Activated naive CD4-positive, alpha-beta T cell treated with anti-CD3 and anti-CD28 coated beads for 36 hours (primary cell): Measurements from ENCODE around the gene DPYSL5. TPM values are rescaled to one million over a fixed set of nuclear protein-coding genes. Genes with fewer than 3 reads are reported as not detected.

Experiments used
- CTCF ChIA-PET: fragments of 350-600 bp; sonication (Branson Sonifier 250); formaldehyde crosslinking; loops from one replicate; lab custom pipeline; 2021; ENCODE audit warnings: antibody characterized with exemption; lab: Charles Lee
- DNase-seq: peaks from one replicate; pipeline ENCODE4 v3.0.0-alpha.2; 2020
- H3K27ac Mint-ChIP-seq: one replicate; pipeline ENCODE4 v1.8.0; 2021; ENCODE audit warnings: mild to moderate bottlenecking, mixed read lengths
- H3K27me3 Mint-ChIP-seq: one replicate; pipeline ENCODE4 v1.8.0; 2021; ENCODE audit warnings: low read depth, mixed read lengths
- H3K36me3 Mint-ChIP-seq: one replicate; pipeline ENCODE4 v1.8.0; 2021; ENCODE audit warnings: low read depth, mixed read lengths
- H3K4me1 Mint-ChIP-seq: one replicate; pipeline ENCODE4 v1.8.0; 2021; ENCODE audit warnings: low read depth, mixed read lengths
- H3K4me3 Mint-ChIP-seq: one replicate; pipeline ENCODE4 v1.8.0; 2021; ENCODE audit warnings: mild to moderate bottlenecking, moderate library complexity, mixed read lengths
- H3K9me3 Mint-ChIP-seq: one replicate; pipeline ENCODE4 v1.8.0; 2021; ENCODE audit warnings: mixed read lengths
- intact Hi-C: fragments of 100-400 bp; cut with micrococcal nuclease; formaldehyde crosslinking; loops from one replicate; pipeline ENCODE4 v1.15.1; 2023
- total RNA-seq, 2 experiments: library from RNA; stranded (reverse); gene quantifications; one replicate each; pipeline ENCODE4 v1.2.3, GENCODE V29; 2021

Gene DPYSL5
- total RNA-seq, 2 experiments from 2014 or later, result 0.07 TPM; not detected in 1

DNA sequence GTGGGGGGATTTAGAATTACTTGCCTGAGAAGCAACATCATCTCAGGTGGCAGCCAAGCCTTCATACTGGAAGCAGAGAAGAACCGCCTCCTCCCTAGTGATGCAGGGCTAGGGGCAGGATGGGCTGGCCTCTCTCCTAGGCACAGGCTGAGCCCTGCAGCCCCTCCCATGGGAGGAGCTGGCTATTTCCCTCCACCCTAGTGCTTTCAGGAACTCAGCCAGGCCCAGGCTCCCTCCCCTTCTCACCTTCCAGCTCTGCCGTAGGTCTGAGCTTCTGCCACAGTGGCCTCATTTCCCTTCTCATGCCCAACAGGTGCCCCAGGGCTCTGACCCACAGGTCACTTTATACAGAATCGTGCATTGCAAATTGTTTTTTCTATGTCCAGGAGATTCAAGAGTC lies 31.0 kb upstream of the DPYSL5 start:
- intact Hi-C loops, result no loop called here
- CTCF ChIA-PET, result no interaction called here
- H3K4me3 Mint-ChIP-seq, result no peak overlapping the region
- peaks cover 7% of the 10 kb centered on the region for H3K27me3 Mint-ChIP-seq
- no peaks in the 10 kb centered on the region for H3K9me3 Mint-ChIP-seq
- no peaks in the 10 kb centered on the region for H3K36me3 Mint-ChIP-seq
- H3K27ac Mint-ChIP-seq, result no peak overlapping the region
- DNase-seq, result no peak
- H3K4me1 Mint-ChIP-seq, result peaks cover 5% of the 10 kb centered on the region

DNA sequence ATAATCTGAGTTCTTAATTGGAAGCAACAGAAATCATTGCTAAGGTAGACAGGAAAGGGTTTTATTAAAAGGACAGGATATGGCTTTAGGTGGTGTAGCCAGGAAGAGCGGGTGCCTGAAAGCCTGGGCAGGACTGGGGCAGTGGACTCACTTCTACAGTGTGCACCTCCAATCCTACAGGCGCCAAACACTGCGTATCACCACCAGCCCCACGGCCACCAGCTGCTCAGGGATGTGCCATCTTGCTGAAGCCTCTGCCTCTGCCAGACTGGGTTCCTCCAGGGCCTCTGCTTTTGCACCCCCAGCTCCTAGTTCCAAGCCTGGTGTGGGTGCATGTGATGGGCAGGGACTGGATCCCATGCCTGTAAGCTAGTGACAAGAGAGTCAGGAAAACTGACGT lies 29.7 kb upstream of the DPYSL5 start:
- intact Hi-C loops, result no loop called here
- H3K36me3 Mint-ChIP-seq, result no peaks in the 10 kb centered on the region
- no peak for DNase-seq
- no peak overlapping the region for H3K27ac Mint-ChIP-seq
- no peak overlapping the region for H3K4me3 Mint-ChIP-seq
- peaks cover 7% of the 10 kb centered on the region for H3K27me3 Mint-ChIP-seq
- H3K9me3 Mint-ChIP-seq, result no peaks in the 10 kb centered on the region
- CTCF ChIA-PET, result no interaction called here
- H3K4me1 Mint-ChIP-seq, result no peaks in the 10 kb centered on the region

DNA sequence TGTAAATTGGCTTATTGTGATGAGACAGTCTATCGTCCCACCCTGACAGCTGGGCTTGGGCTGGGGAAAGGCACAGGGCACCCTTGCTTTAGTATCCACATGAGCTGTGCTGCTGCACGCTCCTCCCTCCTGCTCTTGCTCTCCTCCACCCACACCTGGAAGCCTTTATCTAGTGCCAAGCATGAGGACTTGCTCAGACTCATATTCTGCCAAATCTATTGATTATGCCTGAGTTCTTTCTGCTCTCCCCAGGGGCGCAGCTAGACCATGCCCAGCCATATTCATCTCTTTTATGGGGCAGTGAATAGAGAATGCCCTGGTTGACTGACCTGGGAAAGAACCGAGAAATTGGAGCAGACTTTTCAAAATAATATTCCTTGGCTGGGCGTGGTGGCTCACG lies 29.0 kb upstream of the DPYSL5 start:
- peaks cover 7% of the 10 kb centered on the region for H3K27me3 Mint-ChIP-seq
- CTCF ChIA-PET, result interaction anchor here (0.6 kb wide), 1 partner anchor 21 kb away, joined by 3 read pairs; no protein-coding TSS in a partner anchor
- H3K9me3 Mint-ChIP-seq, result no peaks in the 10 kb centered on the region
- H3K36me3 Mint-ChIP-seq, result no peaks in the 10 kb centered on the region
- DNase-seq, result no peak
- H3K4me3 Mint-ChIP-seq, result no peak overlapping the region
- no peak overlapping the region for H3K27ac Mint-ChIP-seq
- intact Hi-C loops, result no loop called here
- no peaks in the 10 kb centered on the region for H3K4me1 Mint-ChIP-seq

DNA sequence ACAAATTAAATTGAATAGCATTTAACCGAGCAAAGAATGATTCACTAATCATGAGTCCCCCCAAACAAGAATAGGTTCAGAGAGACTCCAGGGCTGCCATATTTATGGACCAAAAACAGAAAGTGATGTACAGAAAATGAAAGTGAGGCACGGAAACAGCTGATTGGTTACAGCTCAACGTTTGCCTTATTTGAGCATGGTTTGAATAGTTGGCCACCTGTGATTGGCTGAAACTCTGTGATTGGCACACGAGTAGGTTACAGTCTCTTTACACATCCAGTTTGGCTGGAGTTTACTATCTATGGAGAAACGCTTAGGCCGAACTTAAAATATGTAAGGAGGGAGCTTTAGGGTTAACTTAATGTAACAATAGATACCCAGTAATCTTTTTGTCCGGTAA lies 27.0 kb upstream of the DPYSL5 start:
- intact Hi-C loops, result no loop called here

DNA sequence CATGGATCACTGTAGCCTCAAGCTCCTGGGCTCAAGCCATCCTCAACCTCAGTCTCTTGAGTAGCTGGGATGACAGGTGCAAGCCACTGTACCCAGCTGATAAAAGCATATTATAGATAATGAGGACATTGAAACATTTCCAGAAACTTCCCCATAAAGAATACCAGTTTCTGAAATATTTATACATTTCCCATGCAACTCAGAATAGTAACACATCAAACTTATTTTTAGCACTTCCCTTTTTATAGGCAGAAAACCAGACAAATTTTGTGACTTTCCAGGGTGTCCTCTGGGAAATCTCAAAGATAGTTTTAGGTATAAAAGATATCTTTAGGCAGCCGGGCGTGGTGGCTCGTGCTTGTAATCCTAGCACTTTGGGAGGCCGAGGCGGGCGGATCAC lies 25.1 kb upstream of the DPYSL5 start:
- CTCF ChIA-PET, result interaction anchor here (1.0 to 2.1 kb wide), 3 partner anchors 13 to 100 kb away, joined by 3 to 5 read pairs (median 3); no protein-coding TSS in a partner anchor
- H3K27me3 Mint-ChIP-seq, result no peaks in the 10 kb centered on the region
- no peak for DNase-seq
- H3K4me1 Mint-ChIP-seq, result no peaks in the 10 kb centered on the region
- H3K27ac Mint-ChIP-seq, result no peak overlapping the region
- no peaks in the 10 kb centered on the region for H3K9me3 Mint-ChIP-seq
- H3K4me3 Mint-ChIP-seq, result no peak overlapping the region
- no peaks in the 10 kb centered on the region for H3K36me3 Mint-ChIP-seq
- intact Hi-C loops, result no loop called here

More for the DNA sequence above, 27.0 kb upstream of the DPYSL5 start:
- DNase-seq, result no peak
- CTCF ChIA-PET, result interaction anchor here (0.8 to 2.1 kb wide), 3 partner anchors 11 to 121 kb away, joined by 3 to 5 read pairs (median 3); no protein-coding TSS in a partner anchor
- Mint-ChIP-seq H3K9me3 (no peaks in the 10 kb centered on the region), H3K27ac (no peak overlapping the region), H3K36me3 (no peaks in the 10 kb centered on the region), H3K27me3 (peaks cover 3% of the 10 kb centered on the region), H3K4me1 (no peaks in the 10 kb centered on the region), H3K4me3 (no peak overlapping the region)

DNA sequence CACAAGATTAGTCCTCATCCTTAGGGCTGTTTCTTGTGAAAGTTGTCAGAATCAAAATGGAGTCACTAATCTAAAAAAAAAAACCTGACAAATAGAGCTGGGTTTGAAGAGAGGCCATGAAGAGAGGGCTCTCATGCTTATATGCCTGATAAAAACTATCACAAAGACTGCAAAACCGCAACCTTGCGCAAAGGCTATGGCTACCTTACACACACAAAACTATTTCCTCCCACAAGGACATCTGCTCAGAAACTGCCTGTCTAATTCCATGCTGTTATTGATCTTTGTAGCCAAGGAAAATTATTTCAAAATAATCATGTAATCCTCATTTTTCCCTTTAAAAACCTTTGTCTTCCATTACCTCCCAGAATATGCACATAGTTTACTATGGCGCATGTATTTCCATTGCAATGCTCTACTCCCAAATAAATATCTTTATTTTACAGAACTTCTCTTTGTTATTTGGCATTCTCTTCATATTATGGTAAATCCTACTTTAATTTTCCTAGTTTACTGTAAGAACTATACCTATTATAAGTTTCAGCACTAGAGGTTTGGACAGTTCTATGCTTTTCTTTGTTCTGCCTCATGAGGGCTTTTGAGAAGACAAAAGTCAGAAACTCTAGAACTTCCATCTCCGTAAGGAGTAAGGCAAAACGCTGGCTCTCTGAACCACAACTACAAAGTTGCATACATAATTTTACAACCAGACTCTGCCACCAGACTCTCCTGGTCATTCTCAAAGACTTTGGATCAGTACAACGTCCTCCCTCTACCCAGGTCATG lies 9.6 kb upstream of the DPYSL5 start:
- Mint-ChIP-seq H3K4me3 (no peak overlapping the region), H3K36me3 (no peaks in the 10 kb centered on the region), H3K4me1 (no peaks in the 10 kb centered on the region), H3K27ac (no peak overlapping the region), H3K27me3 (peaks cover 15% of the 10 kb centered on the region), H3K9me3 (no peaks in the 10 kb centered on the region)
- no peak for DNase-seq
- intact Hi-C loops, result no loop called here
- CTCF ChIA-PET, result interaction anchor here (0.6 kb wide), 1 partner anchor 558 kb away, joined by 5 read pairs; no protein-coding TSS in a partner anchor

DNA sequence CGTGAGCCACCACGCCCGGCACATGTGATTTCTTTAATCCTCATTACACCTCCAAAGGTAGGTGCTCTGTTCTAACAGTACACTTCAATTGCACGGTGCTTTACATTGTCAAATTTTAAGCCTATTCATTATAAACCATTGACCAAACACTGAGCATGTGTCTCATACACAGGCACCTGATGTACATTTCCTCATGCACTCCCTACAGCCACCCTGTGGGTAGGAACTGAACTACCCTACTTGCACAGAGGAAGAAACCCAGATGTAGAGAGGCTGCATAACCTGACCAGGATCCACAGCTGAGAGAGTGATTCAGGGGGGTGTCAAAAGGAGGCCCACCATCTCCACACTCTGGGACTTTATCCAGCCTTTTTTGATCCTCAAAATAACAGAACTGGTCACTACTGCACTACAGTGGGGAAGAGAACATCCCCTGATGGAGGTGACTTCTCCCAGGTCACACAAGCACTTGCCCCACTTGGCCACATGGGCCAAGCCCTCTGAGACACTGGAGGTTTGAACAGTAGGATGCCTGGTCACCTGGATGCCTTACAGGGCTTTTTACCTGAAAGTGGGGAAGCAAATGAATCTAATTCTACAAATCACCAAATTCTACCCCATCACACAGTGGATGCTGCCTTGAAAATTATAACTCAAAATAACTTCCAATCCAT lies 6.9 kb upstream of the DPYSL5 start:
- no peak overlapping the region for H3K4me3 Mint-ChIP-seq
- DNase-seq, result no peak
- CTCF ChIA-PET, result interaction anchor here (0.8 kb wide), 1 partner anchor 103 kb away, joined by 3 read pairs; no protein-coding TSS in a partner anchor
- peaks cover 23% of the 10 kb centered on the region for H3K27me3 Mint-ChIP-seq
- H3K36me3 Mint-ChIP-seq, result no peaks in the 10 kb centered on the region
- H3K9me3 Mint-ChIP-seq, result no peaks in the 10 kb centered on the region
- intact Hi-C loops, result loop anchor here (10.0 kb wide), 1 partner anchor 464 kb away; the partner anchor contains the start of gene UCN
- H3K4me1 Mint-ChIP-seq, result no peaks in the 10 kb centered on the region
- no peak overlapping the region for H3K27ac Mint-ChIP-seq

DNA sequence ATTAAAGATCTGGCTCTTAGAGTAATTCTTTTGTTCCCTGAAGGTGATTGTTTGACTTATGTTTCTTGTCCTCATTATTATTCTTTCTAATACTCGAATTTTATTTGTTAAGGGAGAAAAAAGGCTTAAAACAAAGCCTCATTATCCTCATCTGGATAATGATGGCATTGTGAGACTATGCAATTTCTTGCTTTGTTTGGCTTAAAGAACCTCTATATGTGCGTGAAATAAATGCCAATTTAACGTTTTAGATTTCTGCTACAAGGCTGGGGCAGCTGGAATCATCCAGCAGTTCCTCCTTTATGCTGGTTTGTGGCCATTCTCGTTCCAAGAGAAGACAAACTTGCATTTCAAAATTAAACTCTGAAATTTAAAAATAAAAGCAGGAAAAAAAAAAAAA lies 4.9 kb upstream of the DPYSL5 start:
- no peak for DNase-seq
- intact Hi-C loops, result loop anchor here (10.0 kb wide), 1 partner anchor 462 kb away; the partner anchor contains the start of gene UCN
- peaks cover 9% of the 10 kb centered on the region for H3K4me1 Mint-ChIP-seq
- H3K36me3 Mint-ChIP-seq, result no peaks in the 10 kb centered on the region
- H3K27me3 Mint-ChIP-seq, result peaks cover 36% of the 10 kb centered on the region
- H3K4me3 Mint-ChIP-seq, result no peak overlapping the region
- CTCF ChIA-PET, result interaction anchor here (0.7 to 9.8 kb wide), 5 partner anchors 66 to 118 kb away, joined by 3 to 123 read pairs (median 4); no protein-coding TSS in a partner anchor
- H3K9me3 Mint-ChIP-seq, result no peaks in the 10 kb centered on the region
- no peak overlapping the region for H3K27ac Mint-ChIP-seq

DNA sequence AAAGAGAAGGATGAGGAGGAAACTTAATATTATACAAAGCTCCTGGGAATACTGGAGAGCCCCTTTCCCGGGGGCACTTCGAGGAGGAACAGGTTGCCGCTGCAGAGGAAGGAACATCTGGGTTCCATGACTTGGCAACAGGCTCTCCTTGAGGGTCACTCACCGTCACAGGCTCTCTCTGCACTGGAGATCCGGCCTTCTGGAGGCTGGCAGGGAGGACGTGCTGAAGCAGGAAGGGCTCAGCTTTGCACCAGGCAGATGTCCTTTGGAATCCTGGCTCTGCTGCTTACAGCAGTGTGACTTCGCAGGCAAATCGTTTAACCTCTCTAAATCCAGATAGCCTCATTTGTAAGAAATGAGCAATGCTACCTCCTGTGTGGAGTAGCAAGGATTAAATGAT lies 2.9 kb upstream of the DPYSL5 start:
- H3K4me3 Mint-ChIP-seq, result no peak overlapping the region
- DNase-seq, result no peak
- H3K36me3 Mint-ChIP-seq, result no peaks in the 10 kb centered on the region
- peaks cover 14% of the 10 kb centered on the region for H3K4me1 Mint-ChIP-seq
- CTCF ChIA-PET, result interaction anchor here (0.6 to 9.8 kb wide), 19 partner anchors 9 to 435 kb away, joined by 3 to 123 read pairs (median 5); no protein-coding TSS in a partner anchor
- no peaks in the 10 kb centered on the region for H3K9me3 Mint-ChIP-seq
- H3K27ac Mint-ChIP-seq, result no peak overlapping the region
- intact Hi-C loops, result loop anchor here (5.0 to 10.0 kb wide), 3 partner anchors 58 to 460 kb away; partner anchors contain the start of genes CENPA and UCN
- peaks cover 34% of the 10 kb centered on the region for H3K27me3 Mint-ChIP-seq

DNA sequence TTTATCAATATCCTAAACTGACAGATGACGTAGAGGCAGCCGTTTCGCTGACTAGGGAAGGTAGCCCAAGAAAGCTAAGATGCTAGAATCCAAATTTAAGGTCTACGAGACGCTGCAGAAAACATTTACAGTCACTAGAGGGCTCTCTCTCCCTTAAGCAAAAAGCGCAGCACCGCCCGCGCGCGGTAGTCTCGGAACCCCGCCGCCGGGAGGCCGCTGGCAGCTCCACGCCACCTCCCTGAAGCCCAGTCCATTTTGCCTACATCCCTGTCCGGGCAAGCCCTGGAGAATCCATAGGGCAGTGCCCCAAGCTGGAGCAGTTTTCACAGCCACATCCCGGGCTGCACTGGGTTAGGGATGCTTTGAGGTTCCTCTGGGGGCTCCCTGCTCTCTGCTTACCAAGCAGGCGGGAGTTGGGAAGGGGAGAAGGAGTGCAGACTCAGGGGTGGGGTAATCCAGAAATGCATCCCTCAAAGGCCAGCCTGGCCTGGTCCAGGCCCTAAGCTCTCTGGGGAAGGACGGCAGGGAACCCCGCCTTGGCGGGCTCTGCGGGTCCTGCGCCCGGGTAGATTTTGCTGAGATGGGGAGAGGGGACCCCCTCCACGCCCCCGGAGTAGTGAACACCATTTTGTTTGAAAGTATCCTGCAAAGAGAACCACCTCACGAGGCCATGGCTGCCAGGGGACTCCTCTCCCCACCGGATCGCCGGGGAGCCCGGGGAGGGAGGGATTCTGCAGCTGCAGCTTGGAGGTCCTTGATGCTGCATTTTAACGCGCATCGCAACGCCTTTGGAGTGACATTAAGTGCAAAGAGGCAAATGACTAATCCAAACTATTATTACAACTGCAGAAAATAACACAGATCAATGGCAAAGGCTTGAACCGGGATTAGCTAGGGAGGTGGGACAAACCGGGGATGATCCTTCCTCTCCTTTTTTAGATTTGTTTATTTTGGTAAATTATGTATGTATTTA lies 1.3 kb upstream of the DPYSL5 start:
- peaks cover 15% of the 10 kb centered on the region for H3K4me1 Mint-ChIP-seq
- H3K4me3 Mint-ChIP-seq, result peak overlapping the region; percentile 21
- no peaks in the 10 kb centered on the region for H3K36me3 Mint-ChIP-seq
- peaks cover 36% of the 10 kb centered on the region for H3K27me3 Mint-ChIP-seq
- no peaks in the 10 kb centered on the region for H3K9me3 Mint-ChIP-seq
- CTCF ChIA-PET, result interaction anchor here (0.6 to 9.8 kb wide), 43 partner anchors 11 to 457 kb away, joined by 3 to 123 read pairs (median 5); partner anchors contain the start of gene TMEM214
- DNase-seq, result peak; percentile 64
- intact Hi-C loops, result loop anchor here (1.0 to 10.0 kb wide), 5 partner anchors 59 to 458 kb away; partner anchors contain the start of genes CENPA and UCN
- H3K27ac Mint-ChIP-seq, result no peak overlapping the region

DNA sequence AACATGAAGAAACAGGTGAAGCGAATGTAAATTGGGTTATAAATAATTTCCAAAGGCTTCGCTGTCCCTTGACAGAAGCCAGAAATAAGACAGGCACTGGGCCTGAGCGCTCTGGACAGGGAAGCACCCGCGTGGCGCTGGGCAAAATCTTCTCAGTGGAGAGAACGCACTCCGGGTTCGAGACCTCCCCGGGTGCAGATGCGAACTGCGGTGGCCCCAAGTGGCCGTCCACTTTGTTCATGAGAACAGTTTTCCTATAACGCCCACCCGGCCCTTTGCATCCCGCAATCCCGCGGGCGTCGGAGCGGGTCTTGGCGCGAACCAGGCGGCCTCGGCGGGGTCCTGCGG lies 651 bp upstream of the DPYSL5 start:
- Mint-ChIP-seq H3K4me3 (peak overlapping the region; percentile 21), H3K9me3 (no peaks in the 10 kb centered on the region), H3K27ac (no peak overlapping the region), H3K4me1 (peaks cover 15% of the 10 kb centered on the region), H3K27me3 (peaks cover 38% of the 10 kb centered on the region), H3K36me3 (no peaks in the 10 kb centered on the region)
- intact Hi-C loops, result loop anchor here (5.0 to 10.0 kb wide), 3 partner anchors 60 to 458 kb away; partner anchors contain the start of genes CENPA and UCN
- DNase-seq, result no peak
- CTCF ChIA-PET, result interaction anchor here (0.9 to 9.8 kb wide), 13 partner anchors 12 to 456 kb away, joined by 3 to 123 read pairs (median 11); no protein-coding TSS in a partner anchor
